Upper lobe of left lung (tissue), 4 donors: ENCODE data around the gene RFTN2.

Experiments
- POLR2A ChIP-seq, 4 donors: fragments of 450-650 bp; IDR thresholded peaks; one replicate each; pipeline ENCODE4 v1.5.1; 2016 to 2017; ENCODE audit warnings: antibody characterized with exemption in 4 of 4, mild to moderate bottlenecking in 2 of 4
- TF ChIP-seq, protein P1 (sequence below), 6 experiments: fragments of 450-650 bp in 4 of 6; fragments of 200-600 bp in 2 of 6; sonication (generic) in 2 of 6; IDR thresholded peaks; one replicate each; pipeline ENCODE4 v1.5.1; 2016 to 2019; ENCODE audit warnings: antibody characterized with exemption in 6 of 6

DNA sequence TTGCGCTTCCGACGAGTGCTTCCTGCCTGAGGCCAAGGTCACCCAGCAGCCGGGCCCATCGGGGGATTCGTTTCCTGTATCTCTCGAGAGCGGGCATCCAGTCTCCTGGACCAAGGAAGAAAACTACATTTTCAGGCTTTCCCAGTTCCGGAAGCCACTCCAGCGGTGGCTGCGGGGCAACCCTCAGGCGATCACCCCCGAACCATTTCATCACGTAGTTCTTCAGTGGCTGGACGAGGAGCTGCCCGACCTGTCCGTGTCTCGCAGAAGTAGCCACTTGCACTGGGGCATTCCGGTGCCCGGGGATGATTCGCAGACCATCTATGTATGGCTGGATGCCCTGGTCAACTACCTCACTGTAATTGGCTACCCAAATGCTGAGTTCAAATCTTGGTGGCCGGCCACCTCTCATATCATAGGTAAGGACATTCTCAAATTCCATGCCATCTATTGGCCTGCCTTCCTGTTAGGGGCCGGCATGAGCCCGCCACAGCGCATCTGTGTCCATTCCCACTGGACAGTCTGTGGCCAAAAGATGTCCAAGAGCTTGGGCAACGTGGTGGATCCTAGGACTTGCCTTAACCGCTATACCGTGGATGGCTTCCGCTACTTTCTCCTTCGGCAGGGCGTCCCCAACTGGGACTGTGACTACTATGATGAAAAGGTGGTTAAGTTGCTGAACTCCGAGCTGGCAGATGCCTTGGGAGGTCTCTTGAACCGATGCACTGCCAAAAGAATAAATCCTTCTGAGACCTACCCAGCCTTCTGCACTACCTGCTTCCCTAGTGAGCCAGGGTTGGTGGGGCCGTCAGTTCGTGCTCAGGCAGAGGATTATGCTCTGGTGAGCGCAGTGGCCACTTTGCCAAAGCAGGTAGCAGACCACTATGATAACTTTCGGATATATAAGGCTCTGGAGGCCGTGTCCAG lies 30.8 kb upstream of the RFTN2 start:
- TF ChIP-seq, protein P1, sequence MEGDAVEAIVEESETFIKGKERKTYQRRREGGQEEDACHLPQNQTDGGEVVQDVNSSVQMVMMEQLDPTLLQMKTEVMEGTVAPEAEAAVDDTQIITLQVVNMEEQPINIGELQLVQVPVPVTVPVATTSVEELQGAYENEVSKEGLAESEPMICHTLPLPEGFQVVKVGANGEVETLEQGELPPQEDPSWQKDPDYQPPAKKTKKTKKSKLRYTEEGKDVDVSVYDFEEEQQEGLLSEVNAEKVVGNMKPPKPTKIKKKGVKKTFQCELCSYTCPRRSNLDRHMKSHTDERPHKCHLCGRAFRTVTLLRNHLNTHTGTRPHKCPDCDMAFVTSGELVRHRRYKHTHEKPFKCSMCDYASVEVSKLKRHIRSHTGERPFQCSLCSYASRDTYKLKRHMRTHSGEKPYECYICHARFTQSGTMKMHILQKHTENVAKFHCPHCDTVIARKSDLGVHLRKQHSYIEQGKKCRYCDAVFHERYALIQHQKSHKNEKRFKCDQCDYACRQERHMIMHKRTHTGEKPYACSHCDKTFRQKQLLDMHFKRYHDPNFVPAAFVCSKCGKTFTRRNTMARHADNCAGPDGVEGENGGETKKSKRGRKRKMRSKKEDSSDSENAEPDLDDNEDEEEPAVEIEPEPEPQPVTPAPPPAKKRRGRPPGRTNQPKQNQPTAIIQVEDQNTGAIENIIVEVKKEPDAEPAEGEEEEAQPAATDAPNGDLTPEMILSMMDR (IDR thresholded peaks at IDR 0.05), result no peak
- TF ChIP-seq POLR2A (IDR thresholded peaks at IDR 0.05), result no peak
